ENCODE results near the gene SHF.
A peak's percentile ranks its signal among the peaks of the same experiment; 100 is the strongest.

SHF gene

DNA sequence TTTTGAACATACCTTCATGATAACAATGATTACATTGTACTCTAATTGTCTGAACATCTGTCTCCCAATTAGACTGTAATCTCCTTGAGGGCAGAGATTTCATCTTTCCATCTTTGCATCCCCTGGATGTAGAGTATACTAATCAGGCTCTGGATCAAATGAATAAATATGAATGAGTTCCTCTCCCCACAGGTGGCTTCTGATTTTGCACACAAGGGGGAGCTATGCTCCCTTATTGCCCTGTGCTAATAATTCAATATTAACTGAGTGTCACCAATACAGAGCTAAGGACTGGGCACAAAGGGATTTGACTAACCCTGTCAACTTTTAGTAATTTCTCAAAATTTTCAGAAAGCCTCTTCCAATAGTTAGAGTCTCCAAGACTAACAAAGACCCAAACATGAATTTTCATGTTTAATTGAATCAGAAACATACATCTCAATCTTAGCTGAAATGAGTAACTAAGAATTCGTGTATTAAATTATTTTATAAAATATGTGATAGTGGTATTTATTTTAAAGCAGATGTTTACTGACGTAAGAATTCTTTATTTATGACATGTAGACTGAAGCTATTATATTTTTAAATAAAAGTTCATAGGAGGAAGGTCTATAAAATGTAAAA, 61.1 kb downstream of the SHF start:
- DNase-seq (ENCODE audit: low read depth), result no peak

DNA sequence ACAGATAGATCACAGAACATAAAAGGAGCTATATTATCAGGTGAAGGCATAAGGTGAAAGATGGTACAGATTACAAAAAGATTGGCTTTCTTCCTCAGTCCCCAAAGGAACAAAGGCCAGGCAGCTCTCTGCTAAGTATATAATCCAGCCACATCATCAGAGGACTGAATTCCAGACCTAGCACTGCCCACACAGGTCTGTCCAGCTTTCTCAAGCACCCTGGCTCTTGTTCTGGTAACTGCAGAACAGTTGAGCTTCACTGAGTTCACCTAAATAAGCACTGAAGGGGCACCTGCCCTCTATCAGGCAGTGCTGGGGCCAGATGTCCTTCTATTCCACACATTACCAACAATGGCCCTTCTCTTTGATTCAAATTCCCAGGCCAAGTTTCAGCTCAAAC, 64.4 kb downstream of the SHF start:
- DNase-seq (ENCODE audit: low read depth), result no peak

- DNase-seq (ENCODE audit: low read depth), result no peak
These were observed 65.0 kb downstream of the SHF start for GRCh38 chr15:45122719-45123118.

DNA sequence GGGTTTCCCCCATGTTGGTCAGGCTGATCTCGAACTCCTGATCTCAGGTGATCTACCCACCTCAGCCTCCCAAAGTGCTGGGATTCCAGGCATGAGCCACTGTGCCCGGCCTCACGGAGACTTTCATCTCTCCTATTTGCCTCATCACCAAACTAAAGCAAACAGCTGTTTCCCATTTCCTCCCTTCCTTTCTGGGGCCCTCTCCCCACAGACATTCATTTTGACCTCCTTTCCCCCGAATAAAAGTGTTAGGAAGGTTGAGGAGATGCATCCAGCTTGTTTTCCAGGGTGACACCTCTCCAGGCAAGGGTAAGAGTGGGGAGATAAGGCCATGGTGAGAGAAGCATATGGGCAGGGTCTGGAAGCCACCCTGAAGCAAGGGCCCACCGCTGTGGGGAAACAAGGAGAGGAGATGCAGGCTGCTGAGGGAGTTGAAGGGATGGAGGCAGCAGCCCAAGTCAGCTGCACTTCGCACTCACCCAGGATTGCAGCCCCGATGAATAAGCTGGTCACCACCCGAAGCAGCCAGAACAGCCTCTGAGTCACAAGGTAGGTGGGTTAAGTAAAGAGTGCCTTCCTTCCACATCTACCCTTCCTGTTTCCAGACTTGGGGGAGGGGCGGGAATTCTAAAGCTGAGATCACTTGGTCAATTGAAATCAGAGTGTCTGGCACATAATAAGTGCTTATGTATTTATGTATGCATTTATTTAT, 65.9 kb downstream of the SHF start:
- DNase-seq (ENCODE audit: low read depth), result peak; percentile 31

GRCh38 chr15:45121020-45121419, 66.7 kb downstream of the SHF start:
- no peak for DNase-seq (ENCODE audit: low read depth)

- DNase-seq (ENCODE audit: low read depth), result no peak
These were observed 67.4 kb downstream of the SHF start for GRCh38 chr15:45120081-45120972.

DNA sequence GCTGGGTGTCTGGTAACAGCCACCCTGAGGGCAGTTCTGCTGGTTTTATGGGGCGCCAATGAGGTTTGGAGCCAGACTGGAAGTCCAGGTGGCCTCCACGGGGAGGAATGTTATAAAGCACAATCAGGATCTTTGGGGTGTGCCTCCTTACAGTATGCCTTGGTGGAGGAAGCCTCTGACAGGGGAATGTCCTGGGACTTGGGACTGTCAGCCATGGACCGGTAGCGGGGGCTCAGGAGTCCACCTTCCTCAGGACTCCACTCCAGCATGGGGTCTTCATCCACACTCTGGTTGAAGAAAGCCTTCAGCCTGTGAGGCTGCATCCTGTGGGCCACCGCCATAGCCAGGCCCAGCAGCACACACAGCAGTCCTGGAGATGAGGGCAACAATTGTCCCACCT, 68.8 kb downstream of the SHF start:
- DNase-seq (ENCODE audit: low read depth), result no peak

DNA sequence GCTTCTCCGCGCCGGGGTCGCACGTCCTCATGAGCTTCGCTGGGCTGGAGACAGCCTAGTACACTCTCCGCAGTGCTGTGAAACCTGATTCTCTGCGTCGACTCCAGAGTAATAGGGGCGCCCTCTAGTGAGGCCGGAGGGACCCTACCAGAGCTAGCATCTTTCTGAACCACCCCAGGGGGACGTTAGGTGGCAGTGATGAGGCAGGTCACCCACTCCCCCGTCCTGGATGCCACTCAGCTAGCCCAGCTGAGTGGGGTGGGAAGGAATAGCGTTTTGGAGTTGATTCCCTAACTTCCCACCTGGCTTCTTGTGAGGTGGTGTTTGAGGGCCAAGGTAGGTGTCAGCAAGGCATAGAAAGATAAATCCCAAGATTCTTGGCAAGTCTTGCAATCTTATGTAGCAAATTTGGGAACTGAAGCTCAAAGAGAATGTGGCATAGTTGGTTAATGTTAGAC, 69.6 kb downstream of the SHF start:
- peak; percentile 78 for DNase-seq (ENCODE audit: low read depth)

GRCh38 chr15:45117308-45118130, 70.2 kb downstream of the SHF start:
- no peak for DNase-seq (ENCODE audit: low read depth)
